Effector CD4-positive, alpha-beta T cell (primary cell): ENCODE data around the gene TRIP6.
"Not testable (repeated sequence)": the region's sequence is repeated elsewhere in the genome, so short reads cannot be mapped to it uniquely, and the experiment has no call there.

Experiments
- DNase-seq: peaks from one replicate; pipeline ENCODE4 v3.0.0-alpha.2; 2020

Gene TRIP6

DNA sequence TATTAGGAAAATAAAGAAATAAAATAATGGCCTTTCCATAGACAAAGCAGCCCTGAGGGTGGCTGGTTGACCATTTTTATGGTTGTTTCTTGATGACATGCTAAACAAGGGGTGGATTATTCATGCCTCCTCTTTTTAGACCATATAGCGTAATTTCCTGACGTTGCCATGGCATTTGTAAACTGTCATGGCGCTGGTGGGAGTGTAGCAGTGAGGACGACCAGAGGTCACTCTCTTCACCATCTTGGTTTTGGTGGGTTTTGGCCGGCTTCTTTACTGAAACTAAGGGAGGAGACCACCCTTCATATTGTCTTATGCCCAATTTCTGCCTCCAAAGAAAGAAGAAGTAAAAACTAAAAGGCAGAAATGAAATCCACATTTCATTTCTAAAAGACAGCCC lies 52.1 kb downstream of the TRIP6 start:
- DNase-seq, result not testable (repeated sequence)

DNA sequence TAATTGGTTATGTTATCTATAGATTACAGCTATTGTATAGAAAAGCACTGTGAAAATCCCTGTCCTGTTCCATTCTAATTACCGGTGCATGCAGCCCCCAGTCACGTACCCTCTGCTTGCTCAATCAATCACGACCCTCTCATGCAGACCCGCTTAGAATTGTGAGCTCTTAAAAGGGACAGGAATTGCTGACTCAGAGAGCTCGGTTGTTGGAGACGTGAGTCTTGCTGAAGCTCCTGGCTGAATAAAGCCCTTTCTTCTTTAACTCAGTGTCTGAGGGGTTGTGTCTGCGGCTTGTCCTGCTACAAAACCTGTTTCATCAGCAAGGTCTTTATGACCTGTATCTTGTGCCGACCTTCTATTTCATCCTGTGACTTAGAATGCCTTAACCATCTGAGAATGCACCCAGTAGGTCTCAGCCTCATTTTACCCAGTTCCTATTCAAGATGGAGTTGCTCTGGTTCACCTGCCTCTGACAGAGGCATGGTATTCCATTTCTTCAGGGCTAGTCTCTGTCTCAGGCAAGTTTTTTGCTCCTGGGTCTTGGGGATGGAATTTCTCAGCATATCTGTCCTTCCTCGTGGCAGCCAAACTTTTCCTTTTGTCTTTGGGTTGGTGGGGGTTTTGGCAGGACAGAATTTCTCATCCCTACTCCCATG lies 52.7 kb downstream of the TRIP6 start:
- DNase-seq, result not testable (repeated sequence)

DNA sequence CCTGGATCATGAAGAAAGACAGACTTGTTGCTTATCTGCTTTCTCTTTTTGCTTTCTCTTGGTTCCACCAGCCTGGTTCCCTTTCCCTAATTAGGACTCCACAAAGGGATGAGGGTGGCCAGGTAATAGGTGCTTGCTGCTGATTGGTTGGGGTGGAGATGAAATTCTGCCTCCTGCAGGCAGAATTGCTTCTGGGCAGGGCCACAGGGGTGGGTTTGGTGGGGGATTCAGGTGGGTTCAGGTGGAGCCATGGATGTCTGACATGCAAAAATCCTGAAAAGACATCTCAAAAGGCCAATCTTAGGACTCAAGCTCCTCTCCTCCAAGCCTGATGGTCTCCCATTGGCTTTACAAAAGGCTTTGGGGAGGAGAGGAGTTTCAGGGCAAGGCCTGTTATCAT lies 53.9 kb downstream of the TRIP6 start:
- no peak for DNase-seq
